OCI-LY7 (cell line): ENCODE measurements around the gene SGO2.

Experiments used
- CTCF ChIP-seq: fragments of 200-600 bp; sonication (generic); conservative IDR thresholded peaks from 2 replicates; pipeline ENCODE4 v1.5.1; 2014; ENCODE audit warnings: mild to moderate bottlenecking, antibody characterized with exemption, low read length, moderate library complexity, mixed read lengths
- EZH2phosphoT487 ChIP-seq: fragments of 200-600 bp; sonication (generic); IDR thresholded peaks from 2 replicates; pipeline ENCODE4 v1.6.1; 2018; ENCODE audit warnings: low read depth, borderline replicate concordance, mild to moderate bottlenecking, mixed run types, antibody characterized with exemption, low read length, moderate library complexity, mixed read lengths

- TF ChIP-seq CTCF = no peak
- no peak for TF ChIP-seq EZH2phosphoT487
Measured at GRCh38 chr2:200496696-200497095, 29.3 kb upstream of the SGO2 start.
